ENCODE results near the gene GDF15. TPM values are rescaled to one million over a fixed set of nuclear protein-coding genes. Genes with fewer than 3 reads are reported as not detected.

The GDF15 gene
- total RNA-seq, 1 experiment from 2014 or later: 13.1 TPM

DNA sequence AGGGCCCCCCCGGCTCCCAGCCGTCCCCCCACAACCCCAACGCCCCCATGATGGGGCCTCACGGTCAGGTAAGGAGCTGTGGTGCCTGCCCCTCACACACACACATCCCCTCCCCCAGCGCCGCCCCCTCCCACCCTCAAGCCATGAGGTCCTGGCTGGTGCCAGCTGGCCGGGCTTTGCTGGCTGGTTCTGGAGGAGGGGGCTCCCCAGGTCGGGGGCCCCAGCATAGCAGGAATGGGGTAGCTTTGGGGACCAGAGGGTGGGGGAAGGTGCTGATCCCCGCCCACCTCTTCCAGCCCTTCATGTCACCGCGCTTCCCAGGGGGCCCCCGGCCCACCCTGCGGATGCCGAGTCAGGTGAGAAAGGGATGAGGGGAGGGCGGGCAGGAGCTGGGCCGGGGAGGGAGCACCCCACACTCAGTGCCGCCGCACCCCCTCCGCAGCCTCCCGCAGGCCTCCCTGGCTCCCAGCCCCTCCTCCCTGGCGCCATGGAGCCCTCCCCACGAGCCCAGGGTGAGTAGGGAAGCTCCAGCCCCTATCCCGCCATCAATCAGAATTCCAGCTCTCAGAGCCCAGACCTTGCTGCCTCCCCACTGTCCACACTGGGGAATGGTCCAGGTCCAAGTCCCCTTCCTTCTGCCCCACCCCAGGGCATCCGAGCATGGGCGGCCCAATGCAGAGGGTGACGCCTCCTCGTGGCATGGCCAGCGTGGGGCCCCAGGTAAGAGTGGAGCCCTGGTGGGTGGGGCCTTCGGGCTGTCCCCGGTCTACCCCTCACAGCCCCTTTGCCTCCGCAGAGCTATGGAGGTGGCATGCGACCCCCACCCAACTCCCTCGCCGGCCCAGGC is 45.6 kb downstream of the GDF15 start:
- H3K36me3 ChIP-seq: peaks cover 68% of the 10 kb centered on the region

DNA sequence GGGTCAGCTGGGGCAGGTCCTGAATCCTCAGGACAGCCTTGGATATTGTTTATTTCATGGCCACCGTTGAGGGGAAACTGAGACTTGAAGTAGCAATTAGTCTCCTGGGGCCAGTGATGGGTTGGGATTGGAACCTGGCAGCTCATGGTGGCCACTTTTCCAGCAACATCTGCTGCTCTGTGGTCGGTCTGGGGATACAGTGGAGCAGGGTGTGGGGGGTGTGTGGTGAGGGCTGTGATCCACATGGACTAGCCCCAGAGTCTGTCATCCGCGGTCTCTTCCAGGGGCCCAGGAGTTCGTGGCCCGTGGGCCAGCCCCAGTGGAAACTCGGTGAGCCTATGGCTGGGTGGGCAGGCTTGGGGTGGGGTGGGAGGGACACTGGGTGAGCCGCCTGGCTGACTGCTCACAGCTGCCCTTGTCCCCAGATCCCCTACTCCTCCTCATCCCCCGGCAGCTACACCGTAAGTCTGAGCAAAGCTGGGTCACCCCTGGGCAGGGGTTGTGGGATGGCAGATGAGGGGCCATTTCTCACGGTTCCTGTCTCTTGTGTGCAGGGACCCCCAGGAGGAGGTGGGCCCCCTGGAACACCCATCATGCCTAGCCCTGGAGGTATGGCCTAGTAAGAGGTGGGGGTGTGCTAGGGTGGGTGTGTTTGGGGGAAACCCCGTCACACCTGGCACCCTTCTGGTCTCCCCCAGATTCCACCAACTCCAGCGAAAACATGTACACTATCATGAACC is 46.5 kb downstream of the GDF15 start:
- H3K9me3 ChIP-seq: no peaks in the 10 kb centered on the region
- DNase-seq: no peak
- peaks cover 60% of the 10 kb centered on the region for H3K36me3 ChIP-seq
- no peak overlapping the region for H3K4me3 ChIP-seq
- H3K27me3 ChIP-seq: no peaks in the 10 kb centered on the region

More for the DNA sequence above, 45.6 kb downstream of the GDF15 start:
- no peak for DNase-seq
- H3K27me3 ChIP-seq: no peaks in the 10 kb centered on the region
- H3K4me3 ChIP-seq: no peak overlapping the region
- no peaks in the 10 kb centered on the region for H3K9me3 ChIP-seq

DNA sequence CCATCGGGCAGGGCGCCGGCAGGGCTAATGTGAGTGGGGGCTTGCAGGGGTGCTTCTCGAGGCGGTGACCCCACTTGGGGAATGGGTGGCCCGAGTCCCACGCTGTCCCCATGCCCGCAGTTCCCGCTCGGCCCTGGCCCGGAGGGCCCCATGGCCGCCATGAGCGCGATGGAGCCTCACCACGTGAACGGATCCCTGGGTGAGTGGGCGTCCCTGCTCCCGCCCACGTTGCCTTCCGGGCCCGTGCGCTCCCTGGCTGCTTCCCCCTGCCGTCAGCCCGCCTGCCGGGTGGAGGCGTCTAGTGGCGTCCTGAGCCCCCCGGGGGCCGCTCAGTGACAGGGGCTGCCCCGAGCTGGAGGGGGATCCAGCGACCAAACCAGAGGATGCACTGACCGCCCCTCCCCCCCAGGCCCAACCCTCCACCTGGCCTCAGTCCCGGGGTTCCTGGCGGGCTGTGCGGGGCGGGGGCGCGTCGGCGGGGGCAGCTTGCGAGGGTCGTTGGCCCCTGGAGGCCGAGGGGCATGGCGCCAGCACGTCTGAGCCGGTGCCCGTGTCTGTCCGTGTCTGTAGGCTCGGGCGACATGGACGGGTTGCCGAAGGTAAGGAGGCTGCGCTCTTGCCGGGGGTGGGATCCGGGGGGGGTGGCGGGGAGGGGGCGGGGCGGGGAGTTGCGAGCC is 47.2 kb downstream of the GDF15 start:
- no peak for DNase-seq
- Histone ChIP-seq H3K9me3 (no peaks in the 10 kb centered on the region), H3K4me3 (no peak overlapping the region), H3K36me3 (peaks cover 56% of the 10 kb centered on the region), H3K27me3 (no peaks in the 10 kb centered on the region)

DNA sequence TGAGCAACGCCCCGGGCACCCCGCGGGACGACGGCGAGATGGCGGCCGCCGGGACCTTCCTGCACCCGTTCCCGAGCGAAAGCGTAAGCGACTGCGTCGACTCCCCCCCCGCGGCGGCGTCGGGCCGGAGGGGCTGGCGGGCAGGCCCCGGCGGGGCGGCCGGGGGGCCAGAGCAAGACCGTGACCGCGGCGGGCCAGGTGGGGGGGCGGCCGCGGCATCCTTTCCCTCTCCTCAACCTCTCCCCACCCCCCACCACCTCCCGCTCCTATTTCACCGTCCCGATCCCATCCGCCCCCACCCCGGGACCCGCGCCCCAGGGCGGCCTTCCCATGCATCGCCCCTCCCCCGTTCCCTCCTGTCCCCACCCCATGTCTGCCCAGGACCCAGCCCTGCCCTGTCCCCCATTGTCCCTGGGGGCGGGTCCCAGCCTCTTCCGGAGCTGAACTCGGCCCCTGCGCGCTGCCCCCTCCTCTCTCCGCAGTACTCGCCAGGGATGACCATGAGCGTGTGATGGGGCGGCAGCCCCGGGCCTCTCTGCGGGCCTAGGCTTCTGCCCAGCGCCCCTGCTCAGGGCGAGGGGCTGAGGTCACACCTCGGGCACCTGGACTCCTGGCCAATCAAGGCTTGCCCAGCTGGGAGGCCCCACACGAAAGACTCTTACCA is 47.9 kb downstream of the GDF15 start:
- H3K9me3 ChIP-seq: no peaks in the 10 kb centered on the region
- H3K27me3 ChIP-seq: no peaks in the 10 kb centered on the region
- no peak overlapping the region for H3K4me3 ChIP-seq
- H3K36me3 ChIP-seq: peaks cover 50% of the 10 kb centered on the region
- no peak for DNase-seq

DNA sequence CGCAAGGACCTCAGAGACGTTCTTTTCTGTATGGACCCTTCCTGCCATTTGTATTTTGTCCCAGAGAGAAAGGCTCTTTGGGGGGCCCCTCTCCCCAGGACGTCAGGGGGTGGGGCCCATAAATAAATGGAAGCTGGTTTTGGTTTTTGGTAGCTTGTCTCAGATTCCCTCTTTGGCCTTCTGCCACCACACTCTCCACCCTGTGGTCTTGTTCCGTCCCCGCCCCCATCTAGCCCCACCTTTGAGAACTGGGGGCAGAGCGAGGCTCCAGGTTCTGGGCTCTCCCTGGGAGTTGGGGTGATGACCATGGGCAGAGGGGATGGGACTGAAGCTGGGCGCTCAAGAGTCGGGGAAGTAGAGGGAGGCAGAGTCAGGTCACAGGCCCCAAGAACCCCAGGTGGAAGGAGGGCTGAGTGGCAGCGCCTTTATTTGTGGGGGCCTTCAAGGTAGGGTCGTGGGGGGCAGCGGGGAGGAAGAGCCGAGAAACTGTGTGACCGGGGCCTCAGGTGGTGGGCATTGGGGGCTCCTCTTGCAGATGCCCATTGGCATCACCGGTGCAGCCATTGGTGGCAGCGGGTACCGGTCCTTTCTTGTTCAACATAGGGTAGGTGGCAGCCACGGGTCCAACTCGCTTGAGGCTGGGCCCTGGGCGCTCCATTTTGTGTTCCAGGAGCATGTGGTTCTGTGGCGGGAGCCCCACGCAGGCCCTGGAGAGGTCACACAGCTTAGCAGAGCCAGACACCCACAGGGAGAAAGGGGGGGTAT is 48.6 kb downstream of the GDF15 start:
- no peak for DNase-seq
- H3K36me3 ChIP-seq: peaks cover 45% of the 10 kb centered on the region
- H3K27me3 ChIP-seq: no peaks in the 10 kb centered on the region
- no peak overlapping the region for H3K4me3 ChIP-seq
- no peaks in the 10 kb centered on the region for H3K9me3 ChIP-seq

DNA sequence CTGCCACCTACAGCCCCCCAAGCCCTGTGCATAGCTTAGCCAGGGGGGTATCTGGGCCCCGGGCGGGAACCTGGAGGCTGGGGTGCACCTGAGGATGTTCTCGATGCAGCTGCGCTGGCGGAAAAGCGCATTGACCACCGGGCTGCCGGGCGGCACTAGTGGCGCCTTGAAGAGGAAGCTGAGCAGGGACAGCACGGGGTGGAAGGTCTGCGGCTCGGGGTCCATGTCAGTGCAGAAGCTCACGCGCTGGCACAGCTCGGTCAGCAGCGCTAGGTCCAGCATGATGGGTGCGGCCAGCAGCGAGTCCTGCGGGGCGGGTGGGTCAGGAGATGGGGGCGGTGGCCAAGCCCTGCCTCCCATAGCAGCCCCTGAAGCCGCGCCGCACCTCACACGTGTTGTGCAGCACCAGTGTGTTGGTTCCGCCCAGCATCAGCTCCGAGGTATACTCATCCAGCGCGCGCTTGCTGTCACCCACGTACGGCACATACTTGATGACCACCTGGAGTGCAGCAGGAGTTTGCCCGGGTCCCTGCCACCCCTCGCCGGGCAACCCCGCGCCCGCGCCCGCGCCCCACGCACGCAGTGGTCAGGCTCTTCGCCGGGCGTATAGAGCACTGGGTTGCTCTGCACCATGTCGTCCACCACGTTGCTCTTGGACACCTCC is 49.4 kb downstream of the GDF15 start:
- peaks cover 41% of the 10 kb centered on the region for H3K36me3 ChIP-seq
- no peak for DNase-seq
- no peaks in the 10 kb centered on the region for H3K27me3 ChIP-seq
- no peaks in the 10 kb centered on the region for H3K9me3 ChIP-seq
- no peak overlapping the region for H3K4me3 ChIP-seq

DNA sequence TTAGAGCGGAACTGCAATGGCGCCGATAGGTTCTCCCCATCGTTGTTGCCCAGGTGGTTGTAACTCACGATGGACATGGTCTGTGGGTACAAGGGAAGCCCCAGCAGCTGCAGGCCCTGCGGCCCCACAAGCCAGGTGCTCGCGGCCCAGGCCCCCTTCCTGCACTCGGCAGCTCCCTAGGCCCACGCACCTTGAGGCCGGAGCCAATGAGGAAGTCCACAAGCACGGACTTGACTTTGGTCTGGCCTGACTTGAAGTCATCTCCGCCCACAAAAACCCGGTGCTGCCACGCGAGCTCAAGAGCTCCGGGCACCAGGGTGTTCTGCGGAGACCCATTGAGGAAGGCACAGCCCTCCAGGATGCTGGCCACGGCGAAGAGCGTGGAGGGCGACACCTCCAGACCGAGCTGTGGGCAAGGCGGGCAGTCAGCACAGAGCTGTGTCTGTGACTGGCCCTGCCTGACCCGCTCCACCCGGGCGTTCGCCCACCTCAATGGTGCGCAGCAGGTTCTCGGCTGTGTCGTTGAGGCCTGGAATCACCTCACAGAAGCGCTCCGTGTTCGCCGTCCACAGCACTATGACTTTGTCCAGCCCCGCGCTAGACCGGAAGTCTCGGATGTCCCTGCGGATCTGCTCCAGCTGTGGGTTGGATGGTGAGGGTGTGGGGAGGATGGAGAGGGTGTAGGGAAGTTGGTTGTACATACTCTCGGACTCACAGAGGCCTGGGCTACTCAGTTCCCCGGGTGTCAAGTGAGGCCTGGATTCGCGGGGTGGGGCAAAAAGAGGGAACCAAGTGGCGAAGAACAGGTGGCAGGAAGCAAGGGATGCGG is 50.1 kb downstream of the GDF15 start:
- no peak for DNase-seq
- Histone ChIP-seq H3K9me3 (no peaks in the 10 kb centered on the region), H3K36me3 (peaks cover 35% of the 10 kb centered on the region), H3K4me3 (no peak overlapping the region), H3K27me3 (no peaks in the 10 kb centered on the region)

DNA sequence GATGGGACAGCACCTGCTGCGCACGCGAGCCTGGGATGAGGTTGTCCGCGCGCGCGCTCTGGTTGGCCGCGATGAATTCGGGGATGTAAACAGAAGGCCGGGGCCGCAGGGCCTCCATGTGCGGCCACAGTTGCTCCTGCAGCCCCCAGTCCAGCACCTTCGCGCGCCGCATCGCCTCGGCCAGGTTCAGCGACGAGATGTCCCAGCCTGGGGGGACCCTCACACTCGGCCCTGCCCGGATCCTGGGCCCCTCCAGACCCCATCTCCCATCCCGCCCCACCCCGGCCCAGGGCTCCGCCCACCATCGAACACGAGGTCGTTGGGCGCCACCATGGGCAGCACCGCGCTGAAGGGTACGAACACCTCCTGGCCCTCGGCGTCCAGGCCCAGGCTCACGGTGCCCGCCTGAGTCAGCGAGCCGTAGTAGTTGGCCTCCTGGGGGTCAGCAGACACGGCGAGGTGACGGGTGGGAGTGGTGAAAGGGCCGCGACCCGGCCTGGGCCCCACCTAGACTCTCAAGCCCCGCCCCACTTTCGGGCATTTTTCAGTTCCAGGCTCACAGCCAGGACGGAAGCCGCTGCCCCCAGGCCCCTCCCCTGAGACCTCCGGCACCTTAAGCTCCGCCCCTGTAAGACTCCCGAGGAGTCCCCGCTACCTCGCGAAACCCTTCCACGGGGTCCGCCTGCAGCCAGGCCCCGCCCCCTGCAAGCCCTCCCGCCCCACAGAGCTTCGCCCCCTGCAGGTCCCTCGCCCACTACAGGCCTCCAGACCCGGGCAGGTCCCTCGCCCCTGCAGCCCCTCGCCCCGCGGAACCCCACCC is 50.9 kb downstream of the GDF15 start:
- peaks cover 33% of the 10 kb centered on the region for H3K36me3 ChIP-seq
- DNase-seq: no peak
- H3K4me3 ChIP-seq: no peak overlapping the region
- no peaks in the 10 kb centered on the region for H3K27me3 ChIP-seq
- no peaks in the 10 kb centered on the region for H3K9me3 ChIP-seq

DNA sequence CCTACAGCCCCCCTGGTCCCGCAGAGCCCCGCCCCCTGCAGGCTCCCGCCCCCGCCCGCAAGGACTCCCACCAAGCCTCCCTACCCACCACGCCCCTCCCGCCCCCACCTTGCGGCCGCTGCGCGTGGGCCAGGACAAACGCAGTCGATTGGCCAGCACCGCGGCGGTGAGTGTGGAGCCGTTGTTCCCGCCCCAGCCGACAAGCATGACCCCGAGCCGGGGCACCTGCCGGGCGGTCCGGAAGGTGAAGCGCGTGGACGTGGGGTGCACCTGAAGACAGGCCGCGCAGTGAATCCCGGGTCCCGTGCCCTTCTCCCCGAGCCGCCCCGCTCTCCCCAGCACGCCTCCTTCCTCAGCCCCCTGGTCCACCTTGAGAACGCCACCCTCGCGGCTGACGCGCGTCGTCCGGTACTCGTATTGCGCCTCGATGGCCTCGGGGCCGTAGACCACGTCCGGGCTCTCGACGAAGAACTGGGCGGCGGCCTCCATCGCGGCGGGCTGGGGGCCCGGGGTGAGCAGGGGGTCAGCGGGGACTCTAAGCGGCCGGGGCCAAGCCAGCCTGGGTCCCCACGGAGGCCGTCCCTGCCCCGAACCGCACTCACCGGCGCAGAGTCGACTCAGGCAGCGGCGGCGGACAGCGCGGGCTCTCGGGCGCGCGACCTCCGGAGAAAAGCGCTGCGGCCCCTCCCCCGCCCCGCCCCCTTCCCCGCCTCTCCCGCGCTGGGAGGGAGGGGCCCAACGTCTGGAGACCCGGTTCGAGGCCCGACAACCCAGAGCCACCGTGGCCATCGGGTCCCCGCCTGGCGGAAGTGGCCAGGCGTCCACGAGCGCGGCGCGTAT is 51.8 kb downstream of the GDF15 start, which contains the start of gene ISYNA1:
TSS of gene ISYNA1 (minus strand) at position 643 of the 840 bp plus-strand sequence. CDS start at position 489, 154 bp downstream.
- Histone ChIP-seq H3K27me3 (no peaks in the 10 kb centered on the region), H3K36me3 (peaks cover 31% of the 10 kb centered on the region), H3K9me3 (no peaks in the 10 kb centered on the region), H3K4me3 (no peak within 1 kb of the TSS)
- no peak for DNase-seq

DNA sequence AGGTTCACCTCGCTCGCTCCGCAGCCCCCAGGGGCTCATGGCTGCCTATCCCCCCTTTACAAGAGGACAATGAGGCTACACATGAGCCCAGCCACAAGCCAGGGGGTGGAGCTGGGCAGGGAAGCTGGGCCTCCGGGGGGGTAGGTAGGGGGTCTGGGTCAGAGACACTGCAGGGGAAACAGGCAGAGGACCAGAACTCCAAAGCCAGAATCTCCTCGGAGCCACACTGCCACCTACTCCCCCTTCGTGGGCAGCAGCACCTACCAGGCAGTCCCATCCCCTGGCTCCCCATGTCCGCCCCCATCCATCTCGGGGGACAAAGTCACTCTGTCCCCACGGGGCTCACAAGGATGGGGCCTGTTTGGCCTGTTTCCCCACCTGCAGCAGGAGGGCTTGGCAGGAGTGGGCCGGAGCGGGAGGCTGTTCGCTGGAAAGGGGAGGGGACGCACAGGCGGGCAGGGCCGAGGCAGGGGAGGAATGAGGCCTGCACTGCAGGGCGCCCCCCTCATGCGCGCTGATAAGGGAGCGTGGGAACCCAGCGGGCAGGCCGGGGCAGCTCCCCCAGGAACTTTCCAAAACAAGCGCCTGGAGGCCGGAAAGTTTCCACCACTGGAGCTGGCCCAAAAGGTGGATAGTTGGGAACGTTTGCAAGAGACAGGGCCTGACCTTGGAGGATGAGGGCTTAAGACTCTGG is 52.5 kb downstream of the GDF15 start:
- Histone ChIP-seq H3K9me3 (no peaks in the 10 kb centered on the region), H3K27me3 (no peaks in the 10 kb centered on the region), H3K4me3 (no peak overlapping the region), H3K36me3 (peaks cover 34% of the 10 kb centered on the region)
- no peak for DNase-seq

Data from MG63 (cell line).